ENCODE measurements around the gene SEMA7A. TPM values are rescaled to one million over a fixed set of nuclear protein-coding genes. Genes with fewer than 3 reads are reported as not detected.
A peak's percentile ranks its signal among the peaks of the same experiment; 100 is the strongest.

The SEMA7A gene
- total and polyA plus RNA-seq, 7 experiments from 2014 or later, result 1.6 to 15.7 (median 5.0) TPM; not detected in 2

- DNase-seq (no peak), ATAC-seq (no peak)
- no peaks in the 10 kb centered on the region for H3K9me3 ChIP-seq (ENCODE audit: control insufficient read depth in 2 of 3, low read length in 3 of 3)
- Mint-ChIP-seq H3K27ac (no peak overlapping the region), H3K27me3 (no peaks in the 10 kb centered on the region), H3K4me1 (peaks cover 0 to 19% (median 3%) of the 10 kb centered on the region in 7 donors), H3K9me3 (no peaks in the 10 kb centered on the region), H3K36me3 (peaks cover 0 to 9% (median 0%) of the 10 kb centered on the region in 5 donors), H3K4me3 (no peak overlapping the region)
- no peak overlapping the region for H3K27ac ChIP-seq (ENCODE audit: low read depth, low read length)
- POLR2A ChIA-PET, result no interaction called here
- H3K4me1 ChIP-seq (ENCODE audit: control insufficient read depth in 2 of 2, insufficient read depth in 2 of 2, low read length in 2 of 2), result no peaks in the 10 kb centered on the region
- no peak overlapping the region for H3K4me3 ChIP-seq (ENCODE audit: low read length)
- H3K27me3 ChIP-seq (ENCODE audit: control insufficient read depth in 2 of 2, insufficient read depth in 2 of 2, low read length in 2 of 2), result no peaks in the 10 kb centered on the region
- peaks cover 0 to 10% (median 0%) of the 10 kb centered on the region in 3 experiments for H3K36me3 ChIP-seq (ENCODE audit: control insufficient read depth in 2 of 3, insufficient read depth in 3 of 3, low read length in 3 of 3)
- CTCF ChIA-PET, result no interaction called here
- intact Hi-C loops (cut with micrococcal nuclease), result no loop called here
Observed at GRCh38 chr15:74410502-74410901, 23.3 kb downstream of the SEMA7A start.

- Mint-ChIP-seq H3K9me3 (no peaks in the 10 kb centered on the region), H3K4me1 (peaks cover 0 to 12% (median 5%) of the 10 kb centered on the region in 7 donors), H3K27ac (no peak overlapping the region), H3K4me3 (no peak overlapping the region), H3K36me3 (peaks cover 0 to 6% (median 0%) of the 10 kb centered on the region in 5 donors), H3K27me3 (no peaks in the 10 kb centered on the region)
- intact Hi-C loops (cut with micrococcal nuclease), result no loop called here
- no peaks in the 10 kb centered on the region for H3K27me3 ChIP-seq (ENCODE audit: control insufficient read depth in 2 of 2, insufficient read depth in 2 of 2, low read length in 2 of 2)
- no peak overlapping the region for H3K4me3 ChIP-seq (ENCODE audit: low read length)
- H3K36me3 ChIP-seq (ENCODE audit: control insufficient read depth in 2 of 3, insufficient read depth in 3 of 3, low read length in 3 of 3), result peaks cover 0 to 10% (median 0%) of the 10 kb centered on the region in 3 experiments
- H3K4me1 ChIP-seq (ENCODE audit: control insufficient read depth in 2 of 2, insufficient read depth in 2 of 2, low read length in 2 of 2), result no peaks in the 10 kb centered on the region
- CTCF ChIA-PET, result no interaction called here
- DNase-seq (no peak), ATAC-seq (no peak)
- POLR2A ChIA-PET, result interaction anchor here (0.6 kb wide), 1 partner anchor 9 kb away, joined by 3 read pairs; no protein-coding TSS in a partner anchor
- no peak overlapping the region for H3K27ac ChIP-seq (ENCODE audit: low read depth, low read length)
- H3K9me3 ChIP-seq (ENCODE audit: control insufficient read depth in 2 of 3, low read length in 3 of 3), result no peaks in the 10 kb centered on the region
Observed at GRCh38 chr15:74409225-74409624, 24.5 kb downstream of the SEMA7A start.

- POLR2A ChIA-PET, result interaction anchor here (0.6 kb wide), 1 partner anchor 9 kb away, joined by 3 read pairs; no protein-coding TSS in a partner anchor
- no peak for ATAC-seq
- Mint-ChIP-seq H3K27me3 (no peaks in the 10 kb centered on the region), H3K4me3 (no peak overlapping the region), H3K9me3 (no peaks in the 10 kb centered on the region), H3K4me1 (peaks cover 2 to 16% (median 6%) of the 10 kb centered on the region in 7 donors), H3K36me3 (peaks cover 0 to 6% (median 0%) of the 10 kb centered on the region in 5 donors), H3K27ac (peak overlapping the region in 1 of 9 donors; percentile 51)
- DNase-seq, result no peak
- no peaks in the 10 kb centered on the region for H3K9me3 ChIP-seq (ENCODE audit: control insufficient read depth in 2 of 3, low read length in 3 of 3)
- H3K27ac ChIP-seq (ENCODE audit: low read depth, low read length), result no peak overlapping the region
- H3K36me3 ChIP-seq (ENCODE audit: control insufficient read depth in 2 of 3, insufficient read depth in 3 of 3, low read length in 3 of 3), result peaks cover 0 to 10% (median 0%) of the 10 kb centered on the region in 3 experiments
- no peak overlapping the region for H3K4me3 ChIP-seq (ENCODE audit: low read length)
- no peaks in the 10 kb centered on the region for H3K27me3 ChIP-seq (ENCODE audit: control insufficient read depth in 2 of 2, insufficient read depth in 2 of 2, low read length in 2 of 2)
- CTCF ChIA-PET, result no interaction called here
- H3K4me1 ChIP-seq (ENCODE audit: control insufficient read depth in 2 of 2, insufficient read depth in 2 of 2, low read length in 2 of 2), result peaks cover 1 to 2% of the 10 kb centered on the region in 2 donors
- intact Hi-C loops (cut with micrococcal nuclease), result no loop called here
Observed at GRCh38 chr15:74408815-74409214, 24.9 kb downstream of the SEMA7A start.

- Histone ChIP-seq H3K36me3 (ENCODE audit: control insufficient read depth in 2 of 3, insufficient read depth in 3 of 3, low read length in 3 of 3) (peaks cover 0 to 9% (median 0%) of the 10 kb centered on the region in 3 experiments), H3K27ac (ENCODE audit: low read depth, low read length) (no peak overlapping the region), H3K9me3 (ENCODE audit: control insufficient read depth in 2 of 3, low read length in 3 of 3) (no peaks in the 10 kb centered on the region), H3K4me1 (ENCODE audit: control insufficient read depth in 2 of 2, insufficient read depth in 2 of 2, low read length in 2 of 2) (peaks cover 6% of the 10 kb centered on the region in 2 donors), H3K4me3 (ENCODE audit: low read length) (no peak overlapping the region), H3K27me3 (ENCODE audit: control insufficient read depth in 2 of 2, insufficient read depth in 2 of 2, low read length in 2 of 2) (no peaks in the 10 kb centered on the region)
- no peak for DNase-seq
- no peaks in the 10 kb centered on the region for H3K9me3 Mint-ChIP-seq
- CTCF ChIA-PET, result no interaction called here
- H3K36me3 Mint-ChIP-seq, result peaks cover 0 to 6% (median 0%) of the 10 kb centered on the region in 5 donors
- H3K27me3 Mint-ChIP-seq, result no peaks in the 10 kb centered on the region
- ATAC-seq, result no peak
- intact Hi-C loops (cut with micrococcal nuclease), result no loop called here
- peak overlapping the region in 1 of 9 donors; percentile 51 for H3K27ac Mint-ChIP-seq
- no peak overlapping the region for H3K4me3 Mint-ChIP-seq
- peaks cover 5 to 20% (median 11%) of the 10 kb centered on the region in 7 donors for H3K4me1 Mint-ChIP-seq
- POLR2A ChIA-PET, result no interaction called here
Observed at GRCh38 chr15:74408385-74408784, 25.4 kb downstream of the SEMA7A start.

GRCh38 chr15:74406992-74407705 lies 26.6 kb downstream of the SEMA7A start:
- H3K36me3 Mint-ChIP-seq, result no peaks in the 10 kb centered on the region
- CTCF ChIA-PET, result no interaction called here

GRCh38 chr15:74406517-74406916 lies 27.2 kb downstream of the SEMA7A start:
- no peak overlapping the region for H3K27ac ChIP-seq (ENCODE audit: low read depth, low read length)
- Mint-ChIP-seq H3K27me3 (no peaks in the 10 kb centered on the region), H3K9me3 (no peaks in the 10 kb centered on the region), H3K4me1 (peaks cover 22 to 35% (median 29%) of the 10 kb centered on the region in 7 donors), H3K4me3 (no peak overlapping the region), H3K27ac (no peak overlapping the region), H3K36me3 (no peaks in the 10 kb centered on the region)
- H3K4me3 ChIP-seq (ENCODE audit: low read length), result no peak overlapping the region
- DNase-seq, result no peak
- no peaks in the 10 kb centered on the region for H3K9me3 ChIP-seq (ENCODE audit: control insufficient read depth in 2 of 3, low read length in 3 of 3)
- intact Hi-C loops (cut with micrococcal nuclease), result no loop called here
- no peak for ATAC-seq
- ChIA-PET POLR2A (no interaction called here), CTCF (no interaction called here)
- no peaks in the 10 kb centered on the region for H3K27me3 ChIP-seq (ENCODE audit: control insufficient read depth in 2 of 2, insufficient read depth in 2 of 2, low read length in 2 of 2)
- no peaks in the 10 kb centered on the region for H3K36me3 ChIP-seq (ENCODE audit: control insufficient read depth in 2 of 3, insufficient read depth in 3 of 3, low read length in 3 of 3)
- H3K4me1 ChIP-seq (ENCODE audit: control insufficient read depth in 2 of 2, insufficient read depth in 2 of 2, low read length in 2 of 2), result peaks cover 22 to 25% of the 10 kb centered on the region in 2 donors

More at GRCh38 chr15:74406992-74407705, 26.6 kb downstream of the SEMA7A start:
- intact Hi-C loops (cut with micrococcal nuclease), result no loop called here
- POLR2A ChIA-PET, result no interaction called here
- no peaks in the 10 kb centered on the region for H3K27me3 ChIP-seq (ENCODE audit: control insufficient read depth in 2 of 2, insufficient read depth in 2 of 2, low read length in 2 of 2)
- H3K4me1 ChIP-seq (ENCODE audit: control insufficient read depth in 2 of 2, insufficient read depth in 2 of 2, low read length in 2 of 2), result peaks cover 18% of the 10 kb centered on the region in 2 donors
- no peak for DNase-seq
- Mint-ChIP-seq H3K27ac (no peak overlapping the region), H3K4me1 (peaks cover 16 to 29% (median 23%) of the 10 kb centered on the region in 7 donors), H3K9me3 (no peaks in the 10 kb centered on the region), H3K4me3 (no peak overlapping the region), H3K27me3 (no peaks in the 10 kb centered on the region)
- no peak overlapping the region for H3K27ac ChIP-seq (ENCODE audit: low read depth, low read length)
- H3K36me3 ChIP-seq (ENCODE audit: control insufficient read depth in 2 of 3, insufficient read depth in 3 of 3, low read length in 3 of 3), result no peaks in the 10 kb centered on the region
- no peak overlapping the region for H3K4me3 ChIP-seq (ENCODE audit: low read length)
- H3K9me3 ChIP-seq (ENCODE audit: control insufficient read depth in 2 of 3, low read length in 3 of 3), result no peaks in the 10 kb centered on the region
- no peak for ATAC-seq

GRCh38 chr15:74405823-74406222 lies 27.9 kb downstream of the SEMA7A start:
- Histone ChIP-seq H3K27me3 (ENCODE audit: control insufficient read depth in 2 of 2, insufficient read depth in 2 of 2, low read length in 2 of 2) (no peaks in the 10 kb centered on the region), H3K9me3 (ENCODE audit: control insufficient read depth in 2 of 3, low read length in 3 of 3) (no peaks in the 10 kb centered on the region), H3K27ac (ENCODE audit: low read depth, low read length) (no peak overlapping the region), H3K4me3 (ENCODE audit: low read length) (no peak overlapping the region), H3K4me1 (ENCODE audit: control insufficient read depth in 2 of 2, insufficient read depth in 2 of 2, low read length in 2 of 2) (peaks cover 28 to 32% of the 10 kb centered on the region in 2 donors), H3K36me3 (ENCODE audit: control insufficient read depth in 2 of 3, insufficient read depth in 3 of 3, low read length in 3 of 3) (no peaks in the 10 kb centered on the region)
- no peaks in the 10 kb centered on the region for H3K36me3 Mint-ChIP-seq
- no peaks in the 10 kb centered on the region for H3K9me3 Mint-ChIP-seq
- H3K4me3 Mint-ChIP-seq, result no peak overlapping the region
- no peaks in the 10 kb centered on the region for H3K27me3 Mint-ChIP-seq
- ChIA-PET POLR2A (no interaction called here), CTCF (no interaction called here)
- intact Hi-C loops (cut with micrococcal nuclease), result no loop called here
- no peak for ATAC-seq
- DNase-seq, result no peak
- peak overlapping the region in 2 of 9 donors; percentile 34 to 60 for H3K27ac Mint-ChIP-seq
- peaks cover 27 to 42% (median 34%) of the 10 kb centered on the region in 7 donors for H3K4me1 Mint-ChIP-seq

Measured in naive thymus-derived CD4-positive, alpha-beta T cell (primary cell).